IMR-90 (cell line): Measurements from ENCODE around the gene SNAP29. TPM values are rescaled to one million over a fixed set of nuclear protein-coding genes. Genes with fewer than 3 reads are reported as not detected.
A peak's percentile ranks its signal among the peaks of the same experiment; 100 is the strongest.

Experiments used
- ATAC-seq: fragments of 200-7000 bp; cut with Tn5 transposase; 2 replicates; pipeline ENCODE4 v1.9.1; 2020; ENCODE audit warnings: low read depth, mild to moderate bottlenecking, moderate library complexity
- BruUV-seq: library from RNA; stranded (reverse); fragments of 400-500 nt; replicated peaks from 2 replicates; lab custom pipeline; 2021; lab: Mats Ljungman, UMichigan
- CTCF ChIA-PET: fragments of 300-600 bp; formaldehyde crosslinking; extraction: SDS; loops from one replicate; lab custom pipeline; 2021; ENCODE audit warnings: antibody characterized with exemption; lab: Yijun Ruan, JAX
- POLR2A ChIA-PET: fragments of 300-600 bp; sonication (Branson Sonifier 250); formaldehyde crosslinking; loops from one replicate; lab custom pipeline; 2022; ENCODE audit warnings: antibody characterized with exemption; ENCODE audit not compliant: unreplicated experiment; lab: Charles Lee
- DNase-seq: peaks from one replicate; pipeline ENCODE4 v3.0.0; 2013
- H2AFZ ChIP-seq: replicated peaks from 2 replicates; pipeline ENCODE3; 2013; ENCODE audit warnings: low read length, mild to moderate bottlenecking; ENCODE audit not compliant: poor library complexity
- H2AK5ac ChIP-seq: 2 replicates; pipeline ENCODE4 v1.6.1; 2013; ENCODE audit warnings: low read depth, low read length, inconsistent platforms
- H2AK9ac ChIP-seq: replicated peaks from 2 replicates; pipeline ENCODE3; 2013; ENCODE audit warnings: mild to moderate bottlenecking, low read depth, low read length, moderate library complexity; ENCODE audit not compliant: poor library complexity
- H2BK120ac ChIP-seq: 2 replicates; pipeline ENCODE4 v1.6.1; 2013; ENCODE audit warnings: low read depth, low read length, inconsistent platforms
- H2BK15ac ChIP-seq: 3 replicates; pipeline ENCODE4 v1.6.1; 2013; ENCODE audit warnings: low read depth, low read length, inconsistent platforms
- H2BK20ac ChIP-seq: 2 replicates; pipeline ENCODE4 v1.6.1; 2013; ENCODE audit warnings: low read depth, mild to moderate bottlenecking, inconsistent platforms, low read length, moderate library complexity
- H2BK5ac ChIP-seq: 2 replicates; pipeline ENCODE4 v1.6.1; 2013; ENCODE audit warnings: mild to moderate bottlenecking, low read depth, low read length, inconsistent platforms; ENCODE audit not compliant: poor library complexity, severe bottlenecking
- H3K14ac ChIP-seq: replicated peaks from 2 replicates; pipeline ENCODE4 v1.6.1; 2013; ENCODE audit warnings: low read depth, low read length, inconsistent platforms
- H3K18ac ChIP-seq: 2 replicates; pipeline ENCODE4 v1.6.1; 2013; ENCODE audit warnings: low read depth, low read length, control low read depth
- H3K23ac ChIP-seq: 2 replicates; pipeline ENCODE4 v1.6.1; 2013; ENCODE audit warnings: low read depth, low read length, inconsistent platforms
- H3K27ac ChIP-seq: 2 replicates; pipeline ENCODE4 v1.5.1; 2013; ENCODE audit warnings: mild to moderate bottlenecking, control low read depth, low read length; ENCODE audit not compliant: insufficient read depth
- H3K27me3 ChIP-seq: 2 replicates; pipeline ENCODE4 v1.6.1; 2013; ENCODE audit warnings: low read length; ENCODE audit not compliant: control insufficient read depth, insufficient read depth
- H3K36me3 ChIP-seq: 2 replicates; pipeline ENCODE4 v1.6.1; 2013; ENCODE audit warnings: low read length, mixed read lengths; ENCODE audit not compliant: control insufficient read depth, insufficient read depth
- H3K4ac ChIP-seq: 2 replicates; pipeline ENCODE4 v1.6.1; 2013; ENCODE audit warnings: low read depth, low read length, inconsistent platforms
- H3K4me1 ChIP-seq: 2 replicates; pipeline ENCODE4 v1.6.1; 2013; ENCODE audit warnings: low read length, mixed read lengths; ENCODE audit not compliant: control insufficient read depth, insufficient read depth
- H3K4me2 ChIP-seq: 2 replicates; pipeline ENCODE4 v1.6.1; 2013; ENCODE audit warnings: low read depth, mild to moderate bottlenecking, control low read depth, low read length, moderate library complexity
- H3K4me3 ChIP-seq: 2 replicates; pipeline ENCODE4 v1.5.1; 2013; ENCODE audit warnings: low read depth, mild to moderate bottlenecking, control low read depth, low read length, moderate library complexity; ENCODE audit not compliant: insufficient read depth
- H3K56ac ChIP-seq: 2 replicates; pipeline ENCODE4 v1.6.1; 2013; ENCODE audit warnings: low read length, inconsistent platforms; ENCODE audit not compliant: insufficient read depth; ENCODE audit errors: extremely low read depth
- H3K79me1 ChIP-seq, 2 experiments: 2 replicates each; pipeline ENCODE4 v1.6.1; 2013; ENCODE audit warnings: low read length in 2 of 2, inconsistent platforms in 1 of 2, low read depth in 1 of 2
- H3K9ac ChIP-seq: 2 replicates; pipeline ENCODE4 v1.6.1; 2013; ENCODE audit warnings: low read depth, low read length, control low read depth
- H3K9me1 ChIP-seq: 2 replicates; pipeline ENCODE4 v1.6.1; 2013; ENCODE audit warnings: low read length, inconsistent platforms; ENCODE audit not compliant: insufficient read depth
- H3K9me3 ChIP-seq: 2 replicates; pipeline ENCODE4 v1.6.1; 2013; ENCODE audit warnings: low read length; ENCODE audit not compliant: control insufficient read depth, insufficient read depth
- H4K20me1 ChIP-seq: 2 replicates; pipeline ENCODE4 v1.6.1; 2013; ENCODE audit warnings: low read length, inconsistent platforms; ENCODE audit not compliant: insufficient read depth
- H4K5ac ChIP-seq: 2 replicates; pipeline ENCODE4 v1.6.1; 2013; ENCODE audit warnings: mild to moderate bottlenecking, low read depth, low read length, control low read depth
- H4K8ac ChIP-seq, 2 experiments: 2 replicates each; pipeline ENCODE4 v1.6.1; 2013; ENCODE audit warnings: low read depth in 2 of 2, low read length in 2 of 2, control low read depth in 1 of 2, inconsistent platforms in 1 of 2
- H4K91ac ChIP-seq: 2 replicates; pipeline ENCODE4 v1.6.1; 2013; ENCODE audit warnings: low read depth, low read length, inconsistent platforms; ENCODE audit not compliant: insufficient read depth
- BHLHE40 ChIP-seq: fragments of 150-350 bp; IDR thresholded peaks from 2 replicates; pipeline ENCODE4 v1.6.1; 2016; ENCODE audit warnings: mild to moderate bottlenecking, low read depth, low read length
- CEBPB ChIP-seq: IDR thresholded peaks from 2 replicates; pipeline ENCODE4 v1.6.1; 2012; ENCODE audit warnings: low read depth, low read length, improper control_type of control experiment
- CHD1 ChIP-seq: IDR thresholded peaks from 2 replicates; pipeline ENCODE4 v1.6.1; 2012; ENCODE audit warnings: low read depth, low read length, improper control_type of control experiment
- FOS ChIP-seq: fragments of 150-350 bp; IDR thresholded peaks from 2 replicates; pipeline ENCODE4 v1.6.1; 2016; ENCODE audit warnings: low read depth, low read length
- MAFK ChIP-seq: IDR thresholded peaks from 2 replicates; pipeline ENCODE4 v1.6.1; 2012; ENCODE audit warnings: low read depth, low read length, improper control_type of control experiment
- MAZ ChIP-seq: IDR thresholded peaks from 2 replicates; pipeline ENCODE4 v1.6.1; 2012; ENCODE audit warnings: low read depth, mild to moderate bottlenecking, low read length, improper control_type of control experiment, moderate library complexity, borderline replicate concordance
- MXI1 ChIP-seq: IDR thresholded peaks from 2 replicates; pipeline ENCODE4 v1.6.1; 2012; ENCODE audit warnings: low read depth, mild to moderate bottlenecking, low read length, moderate library complexity, borderline replicate concordance
- NFE2L2 ChIP-seq: fragments of 150-350 bp; IDR thresholded peaks from 2 replicates; pipeline ENCODE4 v1.6.1; 2016; ENCODE audit warnings: low read depth, mild to moderate bottlenecking, low read length
- POLR2A ChIP-seq: IDR thresholded peaks from 2 replicates; pipeline ENCODE4 v1.6.1; 2012; ENCODE audit warnings: mild to moderate bottlenecking, low read depth, low read length
- RAD21 ChIP-seq: IDR thresholded peaks from 2 replicates; pipeline ENCODE4 v1.6.1; 2012; ENCODE audit warnings: low read length, improper control_type of control experiment
- RCOR1 ChIP-seq: IDR thresholded peaks from 2 replicates; pipeline ENCODE4 v1.6.1; 2012; ENCODE audit warnings: mild to moderate bottlenecking, low read length, improper control_type of control experiment; ENCODE audit not compliant: insufficient replicate concordance
- RFX5 ChIP-seq: IDR thresholded peaks from 2 replicates; pipeline ENCODE4 v1.8.0; 2012; ENCODE audit warnings: low read depth, mild to moderate bottlenecking, low read length, moderate library complexity
- SMC3 ChIP-seq: fragments of 150-350 bp; IDR thresholded peaks from 2 replicates; pipeline ENCODE4 v1.6.1; 2016; ENCODE audit warnings: low read depth, mild to moderate bottlenecking, antibody characterized with exemption, low read length, moderate library complexity
- WGBS, 2 experiments: methylation state at CpG; one replicate each; pipeline versions ENCODE4 v1.1.5 to v1.1.7; 2013; ENCODE audit warnings: missing lambda C conversion rate in 2 of 2; ENCODE audit not compliant: insufficient read length in 1 of 2; ENCODE audit errors: extremely low coverage in 2 of 2; 5-methylcytosine and 5-hydroxymethylcytosine counted together
- dilution Hi-C: fragments of 300-500 bp; cut with HindIII; formaldehyde crosslinking; loops from one replicate; pipeline ENCODE4 v1.14.3; 2018; ENCODE audit warnings: low sequenced_read_pairs; ENCODE audit not compliant: unreplicated experiment
- in situ Hi-C: fragments of 300-500 bp; cut with MboI; formaldehyde crosslinking; loops from 3 replicates; pipeline ENCODE4 v1.14.3; 2019; ENCODE audit warnings: low sequenced_read_pairs, inconsistent platforms, mixed read lengths
- intact Hi-C: fragments of 100-400 bp; cut with micrococcal nuclease; formaldehyde crosslinking; loops from 2 replicates; pipeline ENCODE4 v1.10.0; 2022
- polyA plus RNA-seq, 3 experiments: library from polyadenylated mRNA; depleted of rRNA; stranded (reverse); fragments of >200 nt; gene quantifications; 2 replicates each; pipeline ENCODE4 v1.2.3, GENCODE V29; 2012; ENCODE audit warnings: low replicate concordance in 1 of 3
- total RNA-seq: library from RNA; depleted of rRNA; stranded (reverse); fragments of >200 nt; gene quantifications from 2 replicates; pipeline ENCODE4 v1.2.3, GENCODE V29; 2012
- TF ChIP-seq, protein P1 (sequence below): fragments of 150-350 bp; IDR thresholded peaks from 2 replicates; pipeline ENCODE4 v1.6.1; 2016; ENCODE audit warnings: low read depth, mild to moderate bottlenecking, low read length, moderate library complexity, borderline replicate concordance
- TF ChIP-seq, protein P2 (sequence below): conservative IDR thresholded peaks from 2 replicates; pipeline ENCODE4 v1.5.1; 2012; ENCODE audit warnings: mild to moderate bottlenecking, low read depth, low read length, improper control_type of control experiment
- TF ChIP-seq, protein P3 (sequence below): fragments of 150-350 bp; IDR thresholded peaks from 2 replicates; pipeline ENCODE4 v1.6.1; 2017; ENCODE audit warnings: mild to moderate bottlenecking, antibody characterized with exemption, low read length, low read depth

SNAP29 gene
- total and polyA plus RNA-seq, 2 of the 4 experiments (the other 2 are of a cell fraction): 10.6 to 29.5 TPM

DNA sequence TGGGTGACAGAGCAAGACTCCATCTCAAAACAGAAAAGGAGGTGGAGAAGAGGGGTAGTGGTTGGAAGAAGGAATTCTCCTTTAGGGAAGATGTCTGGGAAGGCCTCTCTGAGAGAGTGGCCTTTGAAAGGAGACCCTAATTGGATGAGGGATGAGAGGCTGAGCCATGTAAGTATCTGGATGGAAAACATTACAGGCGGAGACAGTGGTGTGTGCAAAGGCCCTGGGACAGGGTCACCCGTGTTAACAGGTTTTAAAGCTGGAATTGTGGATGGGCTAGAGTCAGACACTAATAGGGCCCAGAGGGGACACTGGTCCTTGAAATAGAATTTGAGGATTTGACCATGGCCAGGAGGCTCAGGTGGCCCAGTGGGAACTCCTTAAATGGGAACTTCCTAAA, 10.4 kb downstream of the SNAP29 start:
- Histone ChIP-seq H2BK20ac (no peak overlapping the region), H4K5ac (no peak overlapping the region), H4K91ac (no peak overlapping the region), H2BK5ac (no peak overlapping the region), H3K4me3 (no peak overlapping the region), H3K4me2 (no peak overlapping the region), H3K18ac (no peak overlapping the region), H2BK120ac (no peak overlapping the region), H3K56ac (no peak overlapping the region), H3K9ac (no peak overlapping the region), H3K79me1 (peaks cover 34 to 66% of the 10 kb centered on the region in 2 experiments), H2AK5ac (no peak overlapping the region), H2AK9ac (no peak overlapping the region), H2BK15ac (no peak overlapping the region), H3K27me3 (no peaks in the 10 kb centered on the region), H3K4me1 (peaks cover 25% of the 10 kb centered on the region), H3K14ac (no peak overlapping the region), H4K20me1 (peaks cover 20% of the 10 kb centered on the region), H3K9me1 (peaks cover 45% of the 10 kb centered on the region), H2AFZ (no peak overlapping the region), H3K27ac (peak overlapping the region; percentile 27; the same call in 1 of the 2 replicates), H3K23ac (no peak overlapping the region), H3K36me3 (peaks cover 18% of the 10 kb centered on the region), H4K8ac (no peak overlapping the region), H3K4ac (0 out of 2 replicates have a peak overlapping the region, but pooled peaks have one; percentile 42), H3K9me3 (no peaks in the 10 kb centered on the region)
- dilution Hi-C loops (no loop called here), in situ Hi-C loops (no loop called here), intact Hi-C loops (no loop called here)
- 92% methylated on average over 2 of the region's 2 CpGs; no CpG with 5 or more reads in 1 of the 2 experiments for WGBS, 2 experiments
- CTCF ChIA-PET: no interaction called here
- no TSS peak for BruUV-seq
- DNase-seq (no peak), ATAC-seq (no peak)
- POLR2A ChIA-PET: no interaction called here
- TF ChIP-seq RCOR1 (no peak), RAD21 (no peak), RFX5 (no peak), BHLHE40 (no peak), CEBPB (no peak), NFE2L2 (no peak), MAFK (no peak), SMC3 (no peak), MXI1 (no peak), FOS (no peak), POLR2A (no peak), CHD1 (no peak), MAZ (no peak)
- TF ChIP-seq, protein P1, sequence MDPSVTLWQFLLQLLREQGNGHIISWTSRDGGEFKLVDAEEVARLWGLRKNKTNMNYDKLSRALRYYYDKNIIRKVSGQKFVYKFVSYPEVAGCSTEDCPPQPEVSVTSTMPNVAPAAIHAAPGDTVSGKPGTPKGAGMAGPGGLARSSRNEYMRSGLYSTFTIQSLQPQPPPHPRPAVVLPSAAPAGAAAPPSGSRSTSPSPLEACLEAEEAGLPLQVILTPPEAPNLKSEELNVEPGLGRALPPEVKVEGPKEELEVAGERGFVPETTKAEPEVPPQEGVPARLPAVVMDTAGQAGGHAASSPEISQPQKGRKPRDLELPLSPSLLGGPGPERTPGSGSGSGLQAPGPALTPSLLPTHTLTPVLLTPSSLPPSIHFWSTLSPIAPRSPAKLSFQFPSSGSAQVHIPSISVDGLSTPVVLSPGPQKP: no peak
- TF ChIP-seq, protein P2, sequence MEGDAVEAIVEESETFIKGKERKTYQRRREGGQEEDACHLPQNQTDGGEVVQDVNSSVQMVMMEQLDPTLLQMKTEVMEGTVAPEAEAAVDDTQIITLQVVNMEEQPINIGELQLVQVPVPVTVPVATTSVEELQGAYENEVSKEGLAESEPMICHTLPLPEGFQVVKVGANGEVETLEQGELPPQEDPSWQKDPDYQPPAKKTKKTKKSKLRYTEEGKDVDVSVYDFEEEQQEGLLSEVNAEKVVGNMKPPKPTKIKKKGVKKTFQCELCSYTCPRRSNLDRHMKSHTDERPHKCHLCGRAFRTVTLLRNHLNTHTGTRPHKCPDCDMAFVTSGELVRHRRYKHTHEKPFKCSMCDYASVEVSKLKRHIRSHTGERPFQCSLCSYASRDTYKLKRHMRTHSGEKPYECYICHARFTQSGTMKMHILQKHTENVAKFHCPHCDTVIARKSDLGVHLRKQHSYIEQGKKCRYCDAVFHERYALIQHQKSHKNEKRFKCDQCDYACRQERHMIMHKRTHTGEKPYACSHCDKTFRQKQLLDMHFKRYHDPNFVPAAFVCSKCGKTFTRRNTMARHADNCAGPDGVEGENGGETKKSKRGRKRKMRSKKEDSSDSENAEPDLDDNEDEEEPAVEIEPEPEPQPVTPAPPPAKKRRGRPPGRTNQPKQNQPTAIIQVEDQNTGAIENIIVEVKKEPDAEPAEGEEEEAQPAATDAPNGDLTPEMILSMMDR: no peak
- TF ChIP-seq, protein P3, sequence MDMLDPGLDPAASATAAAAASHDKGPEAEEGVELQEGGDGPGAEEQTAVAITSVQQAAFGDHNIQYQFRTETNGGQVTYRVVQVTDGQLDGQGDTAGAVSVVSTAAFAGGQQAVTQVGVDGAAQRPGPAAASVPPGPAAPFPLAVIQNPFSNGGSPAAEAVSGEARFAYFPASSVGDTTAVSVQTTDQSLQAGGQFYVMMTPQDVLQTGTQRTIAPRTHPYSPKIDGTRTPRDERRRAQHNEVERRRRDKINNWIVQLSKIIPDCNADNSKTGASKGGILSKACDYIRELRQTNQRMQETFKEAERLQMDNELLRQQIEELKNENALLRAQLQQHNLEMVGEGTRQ: no peak
